ENCODE data around the gene JPH3. TPM values are rescaled to one million over a fixed set of nuclear protein-coding genes. Genes with fewer than 3 reads are reported as not detected.

Gene JPH3
- total RNA-seq, 4 donors from 2014 or later: 0.22 to 1.1 (median 0.29) TPM; not detected in 1

DNA sequence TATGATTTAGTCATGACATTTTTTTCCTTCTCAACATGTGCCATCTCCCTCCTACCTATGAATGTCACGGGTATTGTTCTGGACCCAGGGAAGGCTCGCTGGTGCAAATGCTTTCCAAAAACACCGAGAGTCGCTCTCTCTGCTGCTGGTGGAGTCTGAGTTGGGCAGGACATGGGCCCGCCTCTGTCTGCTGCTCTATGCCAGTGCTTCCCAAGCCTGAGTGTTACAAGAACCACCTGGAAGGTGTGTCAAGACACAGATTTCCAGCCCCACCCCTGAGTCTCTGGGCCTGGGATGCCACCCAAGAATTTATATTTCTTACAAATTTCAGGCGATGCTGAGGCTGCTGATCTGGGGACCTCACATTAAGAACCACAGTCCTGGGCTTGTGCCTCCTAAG is 9.1 kb downstream of the JPH3 start:
- no peaks in the 10 kb centered on the region for H3K9me3 ChIP-seq
- TF ChIP-seq, protein P1, sequence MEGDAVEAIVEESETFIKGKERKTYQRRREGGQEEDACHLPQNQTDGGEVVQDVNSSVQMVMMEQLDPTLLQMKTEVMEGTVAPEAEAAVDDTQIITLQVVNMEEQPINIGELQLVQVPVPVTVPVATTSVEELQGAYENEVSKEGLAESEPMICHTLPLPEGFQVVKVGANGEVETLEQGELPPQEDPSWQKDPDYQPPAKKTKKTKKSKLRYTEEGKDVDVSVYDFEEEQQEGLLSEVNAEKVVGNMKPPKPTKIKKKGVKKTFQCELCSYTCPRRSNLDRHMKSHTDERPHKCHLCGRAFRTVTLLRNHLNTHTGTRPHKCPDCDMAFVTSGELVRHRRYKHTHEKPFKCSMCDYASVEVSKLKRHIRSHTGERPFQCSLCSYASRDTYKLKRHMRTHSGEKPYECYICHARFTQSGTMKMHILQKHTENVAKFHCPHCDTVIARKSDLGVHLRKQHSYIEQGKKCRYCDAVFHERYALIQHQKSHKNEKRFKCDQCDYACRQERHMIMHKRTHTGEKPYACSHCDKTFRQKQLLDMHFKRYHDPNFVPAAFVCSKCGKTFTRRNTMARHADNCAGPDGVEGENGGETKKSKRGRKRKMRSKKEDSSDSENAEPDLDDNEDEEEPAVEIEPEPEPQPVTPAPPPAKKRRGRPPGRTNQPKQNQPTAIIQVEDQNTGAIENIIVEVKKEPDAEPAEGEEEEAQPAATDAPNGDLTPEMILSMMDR (IDR thresholded peaks at IDR 0.05): no peak
- no peak for TF ChIP-seq POLR2A (IDR thresholded peaks at IDR 0.05)
- 82 to 83% methylated on average over 5 of the region's 6 CpGs for WGBS, 2 donors
- no peaks in the 10 kb centered on the region for H3K27me3 ChIP-seq
- H3K36me3 ChIP-seq: no peaks in the 10 kb centered on the region
- no peak overlapping the region for H3K27ac ChIP-seq
- no peaks in the 10 kb centered on the region for H3K4me1 ChIP-seq
- no peak overlapping the region for H3K4me3 ChIP-seq (replicated peaks in 1 of 3)
- DNase-seq: no peak
- intact Hi-C loops (cut with DNase I): no loop called here

DNA sequence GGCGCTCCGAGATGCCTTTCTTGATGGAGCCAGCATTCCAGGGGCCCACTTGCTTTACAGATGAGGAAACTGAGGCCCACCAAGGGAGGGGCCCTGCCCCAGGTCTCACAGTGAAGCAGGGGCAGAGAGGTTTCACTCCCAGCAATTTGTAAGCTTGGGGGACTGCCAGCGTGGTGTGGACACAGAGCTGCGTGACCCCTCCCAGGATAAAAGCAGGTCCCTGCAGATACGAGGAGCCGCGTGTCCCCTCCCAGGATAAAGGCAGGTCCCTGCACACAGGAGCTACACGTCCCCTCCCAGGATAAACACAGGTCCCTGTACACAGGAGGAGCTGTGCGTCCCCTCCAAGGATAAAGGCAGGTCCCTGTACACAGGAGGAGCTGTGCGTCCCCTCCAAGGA is 11.7 kb downstream of the JPH3 start:
- Histone ChIP-seq H3K4me3 (replicated peaks in 1 of 3) (no peak overlapping the region), H3K27ac (no peak overlapping the region), H3K9me3 (no peaks in the 10 kb centered on the region), H3K27me3 (no peaks in the 10 kb centered on the region), H3K4me1 (no peaks in the 10 kb centered on the region), H3K36me3 (no peaks in the 10 kb centered on the region)
- DNase-seq: no peak
- intact Hi-C loops (cut with DNase I): no loop called here
- TF ChIP-seq, protein P1 (IDR thresholded peaks at IDR 0.05): no peak
- no peak for TF ChIP-seq POLR2A (IDR thresholded peaks at IDR 0.05)
- WGBS, 2 donors: 88 to 96% methylated on average over 5 to 6 of the region's 10 CpGs

DNA sequence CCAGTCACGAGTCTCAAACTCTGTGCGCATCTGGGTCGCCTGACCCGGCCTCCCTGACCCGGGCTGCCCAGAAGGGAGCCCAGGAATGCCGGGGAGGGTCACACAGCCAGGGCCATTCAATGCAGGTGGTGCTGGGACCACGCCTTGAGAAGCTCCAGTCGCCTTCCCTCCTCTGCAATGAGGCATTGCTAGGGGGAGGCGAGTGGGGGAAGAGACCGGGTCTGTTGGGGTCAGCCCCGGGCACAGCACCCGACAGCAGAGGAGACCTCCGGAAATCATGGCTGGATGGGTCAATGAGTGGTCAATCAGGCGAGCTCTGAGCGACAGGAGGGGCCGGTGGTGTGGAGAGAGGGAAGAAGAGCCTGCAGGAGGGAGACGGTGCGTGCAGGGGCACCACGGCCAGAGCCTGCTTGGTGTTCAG is 13.3 kb downstream of the JPH3 start:
- Histone ChIP-seq H3K4me1 (no peaks in the 10 kb centered on the region), H3K9me3 (no peaks in the 10 kb centered on the region), H3K36me3 (no peaks in the 10 kb centered on the region), H3K27me3 (no peaks in the 10 kb centered on the region), H3K27ac (no peak overlapping the region), H3K4me3 (replicated peaks in 1 of 3) (no peak overlapping the region)
- DNase-seq: no peak
- intact Hi-C loops (cut with DNase I): no loop called here
- TF ChIP-seq, protein P1 (IDR thresholded peaks at IDR 0.05): no peak
- TF ChIP-seq POLR2A (IDR thresholded peaks at IDR 0.05): no peak
- WGBS, 2 donors: 31 to 57% methylated on average over 13 to 15 of the region's 19 CpGs

DNA sequence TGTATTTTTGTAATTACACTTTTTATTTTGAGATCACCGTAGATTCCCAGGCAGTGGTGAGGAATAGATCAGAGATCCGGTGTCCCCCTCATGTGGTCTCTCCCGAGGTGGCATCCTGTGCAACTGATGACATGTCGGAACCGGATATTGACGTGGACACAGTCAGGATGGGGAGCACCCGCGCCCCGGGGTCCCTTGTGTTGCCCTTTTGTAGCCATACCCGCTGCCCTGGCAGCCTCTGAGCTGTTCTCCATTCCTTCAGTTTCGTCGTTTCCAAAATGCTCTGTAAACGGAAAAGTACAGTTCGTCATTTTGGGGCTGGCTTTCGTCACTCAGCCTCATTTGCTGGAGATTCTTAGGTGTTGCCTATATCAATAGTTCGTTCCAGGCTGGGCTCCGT is 14.2 kb downstream of the JPH3 start:
- no peak for DNase-seq
- Histone ChIP-seq H3K4me1 (no peaks in the 10 kb centered on the region), H3K9me3 (no peaks in the 10 kb centered on the region), H3K4me3 (replicated peaks in 1 of 3) (no peak overlapping the region), H3K27me3 (no peaks in the 10 kb centered on the region), H3K27ac (no peak overlapping the region), H3K36me3 (no peaks in the 10 kb centered on the region)
- intact Hi-C loops (cut with DNase I): no loop called here
- WGBS, 2 donors: 79 to 83% methylated on average over 17 of the region's 17 CpGs
- no peak for TF ChIP-seq POLR2A (IDR thresholded peaks at IDR 0.05)
- TF ChIP-seq, protein P1 (IDR thresholded peaks at IDR 0.05): no peak

DNA sequence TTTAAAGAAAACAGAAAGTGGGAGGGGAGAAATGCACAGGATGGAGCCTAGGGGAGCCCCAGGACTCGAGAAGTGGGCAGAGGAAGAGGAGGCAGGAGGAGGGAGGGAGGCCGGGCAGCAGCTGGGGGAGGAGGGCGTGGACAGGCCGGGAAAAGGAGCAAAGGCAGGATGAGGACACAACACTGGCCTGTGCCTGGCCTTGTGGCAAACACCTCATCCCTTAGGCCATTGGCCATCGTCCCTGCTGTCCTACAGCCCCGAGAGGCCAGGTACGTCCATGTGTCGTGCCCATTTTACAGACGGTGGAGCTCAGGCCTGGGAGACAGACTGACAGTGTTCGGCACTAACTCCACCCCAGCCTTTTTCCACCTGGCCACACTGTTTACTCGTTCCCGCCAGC is 15.9 kb downstream of the JPH3 start:
- Histone ChIP-seq H3K27me3 (no peaks in the 10 kb centered on the region), H3K4me1 (no peaks in the 10 kb centered on the region), H3K4me3 (replicated peaks in 1 of 3) (no peak overlapping the region), H3K27ac (no peak overlapping the region), H3K9me3 (no peaks in the 10 kb centered on the region), H3K36me3 (no peaks in the 10 kb centered on the region)
- TF ChIP-seq, protein P1 (IDR thresholded peaks at IDR 0.05): no peak
- TF ChIP-seq POLR2A (IDR thresholded peaks at IDR 0.05): no peak
- intact Hi-C loops (cut with DNase I): no loop called here
- 80 to 83% methylated on average over 12 of the region's 12 CpGs for WGBS, 2 donors
- DNase-seq: no peak
